Neural cell (in vitro differentiated cells): ENCODE results near the gene R3HDM4.

Source experiments
- CTCF ChIP-seq: fragments of 450-650 bp; IDR thresholded peaks from 2 replicates; pipeline ENCODE4 v1.5.1; 2014; ENCODE audit warnings: antibody characterized with exemption, mild to moderate bottlenecking, moderate library complexity; ENCODE audit not compliant: poor library complexity, severe bottlenecking
- EP300 ChIP-seq: fragments of 450-650 bp; conservative IDR thresholded peaks from 2 replicates; pipeline ENCODE4 v1.6.1; 2014; ENCODE audit warnings: antibody characterized with exemption, mild to moderate bottlenecking, moderate library complexity; ENCODE audit not compliant: poor library complexity, severe bottlenecking
- EZH2 ChIP-seq: fragments of 200-600, 300-800 bp; shearing (Covaris generic), sonication (generic); IDR thresholded peaks from 2 replicates; pipeline ENCODE4 v1.6.1; 2014; ENCODE audit warnings: antibody characterized with exemption, low read length, borderline replicate concordance, mild to moderate bottlenecking; ENCODE audit not compliant: insufficient read depth, poor library complexity, severe bottlenecking
- POLR2AphosphoS5 ChIP-seq: IDR thresholded peaks from 2 replicates; pipeline ENCODE4 v1.6.1; 2012
- RAD21 ChIP-seq: fragments of 450-650 bp; conservative IDR thresholded peaks from 2 replicates; pipeline ENCODE4 v1.6.1; 2014; ENCODE audit warnings: antibody characterized with exemption, mild to moderate bottlenecking, moderate library complexity
- REST ChIP-seq: IDR thresholded peaks from 2 replicates; pipeline ENCODE4 v1.6.1; 2012; ENCODE audit warnings: borderline replicate concordance
- SMC3 ChIP-seq: fragments of 450-650 bp; conservative IDR thresholded peaks from 2 replicates; pipeline ENCODE4 v1.6.1; 2014; ENCODE audit warnings: antibody characterized with exemption, mild to moderate bottlenecking, moderate library complexity; ENCODE audit not compliant: poor library complexity
- TAF1 ChIP-seq: IDR thresholded peaks from 2 replicates; pipeline ENCODE4 v1.6.1; 2012; ENCODE audit warnings: low read depth

GRCh38 chr19:888581-889385 is 24.2 kb downstream of the R3HDM4 start:
- TF ChIP-seq CTCF (no peak), EZH2 (no peak), POLR2AphosphoS5 (no peak), REST (no peak), SMC3 (no peak), RAD21 (no peak), EP300 (no peak), TAF1 (no peak)
